ENCODE data around the gene TBC1D22B.

TBC1D22B gene

DNA sequence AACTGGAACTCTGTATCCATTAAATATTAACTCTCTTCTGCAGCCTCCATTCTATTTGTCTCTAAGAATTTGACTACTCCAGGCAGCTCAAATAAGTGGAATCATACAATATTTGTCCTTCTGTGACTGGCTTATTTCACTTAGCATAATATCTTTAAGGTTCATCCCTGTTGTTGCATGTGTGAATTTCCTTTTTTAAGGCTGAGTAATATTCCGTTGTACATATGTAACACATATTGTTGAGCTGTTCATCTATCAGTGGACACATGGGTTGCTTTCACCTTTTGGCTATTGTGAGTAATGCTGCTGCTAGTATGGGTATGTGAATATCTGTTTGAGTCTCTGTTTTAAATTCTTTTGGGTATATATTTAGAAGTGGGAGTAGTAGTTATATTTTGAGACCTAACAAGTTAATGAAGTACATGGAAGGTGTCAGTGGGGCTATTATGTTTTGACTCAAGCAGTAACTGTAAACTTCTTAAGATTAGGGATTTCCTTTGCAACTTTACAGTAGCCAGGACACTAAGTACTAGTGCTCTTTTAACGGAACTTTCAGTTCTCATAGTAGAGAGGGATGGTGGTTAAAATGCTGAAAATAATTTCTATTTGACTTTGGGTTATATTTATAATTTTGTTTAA, 30.1 kb downstream of the TBC1D22B start:
- H3K9me2 ChIP-seq (replicated peaks; ENCODE audit: low read depth, low read length) = no peaks in the 10 kb centered on the region
- no peaks in the 10 kb centered on the region for H3K27me3 ChIP-seq (ENCODE audit: insufficient read depth, low read length, poor library complexity, severe bottlenecking)
- H3K79me2 ChIP-seq (ENCODE audit: insufficient read depth, low read length) = no peaks in the 10 kb centered on the region
- H3K4me2 ChIP-seq (ENCODE audit: low read depth, low read length, poor library complexity, severe bottlenecking) = no peak overlapping the region
- H3K4me3 ChIP-seq (ENCODE audit: low read length, poor library complexity, severe bottlenecking) = no peak overlapping the region
- H2AFZ ChIP-seq (ENCODE audit: low read length) = no peak overlapping the region
- peaks cover 36% of the 10 kb centered on the region for H3K4me1 ChIP-seq (ENCODE audit: insufficient read depth, low read length, poor library complexity, severe bottlenecking)
- no peaks in the 10 kb centered on the region for H3K9me3 ChIP-seq (ENCODE audit: insufficient read depth, low read depth, low read length)
- no peak for TF ChIP-seq EZH2phosphoT487 (IDR thresholded peaks at IDR 0.05; ENCODE audit: borderline replicate concordance)
- TF ChIP-seq, protein P1, sequence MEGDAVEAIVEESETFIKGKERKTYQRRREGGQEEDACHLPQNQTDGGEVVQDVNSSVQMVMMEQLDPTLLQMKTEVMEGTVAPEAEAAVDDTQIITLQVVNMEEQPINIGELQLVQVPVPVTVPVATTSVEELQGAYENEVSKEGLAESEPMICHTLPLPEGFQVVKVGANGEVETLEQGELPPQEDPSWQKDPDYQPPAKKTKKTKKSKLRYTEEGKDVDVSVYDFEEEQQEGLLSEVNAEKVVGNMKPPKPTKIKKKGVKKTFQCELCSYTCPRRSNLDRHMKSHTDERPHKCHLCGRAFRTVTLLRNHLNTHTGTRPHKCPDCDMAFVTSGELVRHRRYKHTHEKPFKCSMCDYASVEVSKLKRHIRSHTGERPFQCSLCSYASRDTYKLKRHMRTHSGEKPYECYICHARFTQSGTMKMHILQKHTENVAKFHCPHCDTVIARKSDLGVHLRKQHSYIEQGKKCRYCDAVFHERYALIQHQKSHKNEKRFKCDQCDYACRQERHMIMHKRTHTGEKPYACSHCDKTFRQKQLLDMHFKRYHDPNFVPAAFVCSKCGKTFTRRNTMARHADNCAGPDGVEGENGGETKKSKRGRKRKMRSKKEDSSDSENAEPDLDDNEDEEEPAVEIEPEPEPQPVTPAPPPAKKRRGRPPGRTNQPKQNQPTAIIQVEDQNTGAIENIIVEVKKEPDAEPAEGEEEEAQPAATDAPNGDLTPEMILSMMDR (conservative IDR thresholded peaks at IDR 0.05; ENCODE audit: low read length) = no peak
- no peaks in the 10 kb centered on the region for H4K20me1 ChIP-seq (ENCODE audit: insufficient read depth, low read length, poor library complexity, severe bottlenecking)
- H3K36me3 ChIP-seq (ENCODE audit: insufficient read depth, low read length) = peaks cover 62% of the 10 kb centered on the region; the same call in 1 of the 2 replicates
- no peak overlapping the region for H3K9ac ChIP-seq (ENCODE audit: low read depth, low read length, poor library complexity, severe bottlenecking)
- peaks cover 3% of the 10 kb centered on the region; the same call in 1 of the 2 replicates for H3F3A ChIP-seq (ENCODE audit: low read depth)

DNA sequence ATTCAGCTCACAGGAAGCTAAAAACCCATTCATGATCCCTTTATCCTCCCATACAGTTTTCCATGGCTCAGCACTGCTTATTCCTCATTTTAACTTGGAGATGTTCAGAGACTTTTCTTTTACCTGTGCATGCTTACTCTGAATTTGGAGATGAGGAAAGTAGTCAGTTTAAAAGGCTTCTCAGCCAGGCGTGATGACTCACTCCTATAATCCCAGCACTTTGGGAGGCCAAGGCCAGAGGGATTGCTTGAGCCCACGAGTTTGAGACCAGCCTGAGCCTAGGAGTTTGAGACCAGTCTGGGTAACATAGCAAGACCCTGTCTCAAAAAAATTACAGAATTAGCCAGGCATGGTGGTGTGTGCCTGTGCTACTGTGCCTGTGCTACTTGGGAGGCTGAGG, 30.7 kb downstream of the TBC1D22B start:
- H3K9me2 ChIP-seq (replicated peaks; ENCODE audit: low read depth, low read length) = no peaks in the 10 kb centered on the region
- no peaks in the 10 kb centered on the region for H3K79me2 ChIP-seq (ENCODE audit: insufficient read depth, low read length)
- H3K9me3 ChIP-seq (ENCODE audit: insufficient read depth, low read depth, low read length) = no peaks in the 10 kb centered on the region
- no peaks in the 10 kb centered on the region for H3K27me3 ChIP-seq (ENCODE audit: insufficient read depth, low read length, poor library complexity, severe bottlenecking)
- H3K4me2 ChIP-seq (ENCODE audit: low read depth, low read length, poor library complexity, severe bottlenecking) = no peak overlapping the region
- no peak overlapping the region for H3K4me3 ChIP-seq (ENCODE audit: low read length, poor library complexity, severe bottlenecking)
- TF ChIP-seq EZH2phosphoT487 (IDR thresholded peaks at IDR 0.05; ENCODE audit: borderline replicate concordance) = no peak
- TF ChIP-seq, protein P1 (conservative IDR thresholded peaks at IDR 0.05; ENCODE audit: low read length) = no peak
- no peak overlapping the region for H2AFZ ChIP-seq (ENCODE audit: low read length)
- H3K9ac ChIP-seq (ENCODE audit: low read depth, low read length, poor library complexity, severe bottlenecking) = no peak overlapping the region
- peaks cover 3% of the 10 kb centered on the region; the same call in 1 of the 2 replicates for H3F3A ChIP-seq (ENCODE audit: low read depth)
- H3K4me1 ChIP-seq (ENCODE audit: insufficient read depth, low read length, poor library complexity, severe bottlenecking) = peaks cover 36% of the 10 kb centered on the region
- H3K36me3 ChIP-seq (ENCODE audit: insufficient read depth, low read length) = peaks cover 57% of the 10 kb centered on the region; the same call in 1 of the 2 replicates
- no peaks in the 10 kb centered on the region for H4K20me1 ChIP-seq (ENCODE audit: insufficient read depth, low read length, poor library complexity, severe bottlenecking)

- no peaks in the 10 kb centered on the region for H3K27me3 ChIP-seq (ENCODE audit: insufficient read depth, low read length, poor library complexity, severe bottlenecking)
- H3F3A ChIP-seq (ENCODE audit: low read depth) = peaks cover 3% of the 10 kb centered on the region; the same call in 1 of the 2 replicates
- no peaks in the 10 kb centered on the region for H3K9me3 ChIP-seq (ENCODE audit: insufficient read depth, low read depth, low read length)
- H4K20me1 ChIP-seq (ENCODE audit: insufficient read depth, low read length, poor library complexity, severe bottlenecking) = no peaks in the 10 kb centered on the region
- H2AFZ ChIP-seq (ENCODE audit: low read length) = no peak overlapping the region
- H3K36me3 ChIP-seq (ENCODE audit: insufficient read depth, low read length) = peaks cover 54% of the 10 kb centered on the region; the same call in 1 of the 2 replicates
- no peaks in the 10 kb centered on the region for H3K9me2 ChIP-seq (replicated peaks; ENCODE audit: low read depth, low read length)
- peak overlapping the region; percentile 52 for H3K4me2 ChIP-seq (ENCODE audit: low read depth, low read length, poor library complexity, severe bottlenecking)
- H3K4me3 ChIP-seq (ENCODE audit: low read length, poor library complexity, severe bottlenecking) = peak overlapping the region; percentile 19
- H3K79me2 ChIP-seq (ENCODE audit: insufficient read depth, low read length) = no peaks in the 10 kb centered on the region
- TF ChIP-seq EZH2phosphoT487 (IDR thresholded peaks at IDR 0.05; ENCODE audit: borderline replicate concordance) = no peak
- TF ChIP-seq, protein P1 (conservative IDR thresholded peaks at IDR 0.05; ENCODE audit: low read length) = no peak
- H3K4me1 ChIP-seq (ENCODE audit: insufficient read depth, low read length, poor library complexity, severe bottlenecking) = peaks cover 36% of the 10 kb centered on the region
- H3K9ac ChIP-seq (ENCODE audit: low read depth, low read length, poor library complexity, severe bottlenecking) = peak overlapping the region; percentile 20
Observed at GRCh38 chr6:37289931-37290330, 32.4 kb downstream of the TBC1D22B start.

Measured in Loucy (cell line).